Kidney glomerular epithelial cell (primary cell): ENCODE measurements around the gene DCUN1D1.
A peak's percentile ranks its signal among the peaks of the same experiment; 100 is the strongest.

ENCODE experiments used
- DNase-seq: peaks from one replicate; lab custom pipeline; 2025; lab: John Stamatoyannopoulos, UW

DCUN1D1 gene

GRCh38 chr3:182972387-182972786, 8.0 kb downstream of the DCUN1D1 start:
- no peak for DNase-seq

DNA sequence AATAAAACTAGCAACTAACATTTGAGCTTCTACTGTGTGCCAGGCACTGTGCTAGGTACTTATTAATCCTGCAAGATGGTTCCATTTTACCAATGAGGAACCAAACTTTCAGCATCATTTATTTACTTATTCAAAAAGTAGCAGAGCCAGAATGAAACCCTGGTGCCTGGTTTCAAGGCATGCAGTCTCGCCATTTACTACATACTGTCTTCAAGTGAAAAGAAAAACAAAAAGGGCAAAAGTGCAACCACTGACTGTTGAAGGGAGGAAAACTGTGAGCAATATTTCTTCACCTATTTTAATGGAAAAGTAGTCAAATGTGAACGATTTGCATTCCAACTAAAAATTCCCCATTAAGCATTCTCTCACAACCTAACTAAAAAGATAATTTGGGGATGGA, 8.7 kb downstream of the DCUN1D1 start:
- peak; percentile 75 for DNase-seq

DNA sequence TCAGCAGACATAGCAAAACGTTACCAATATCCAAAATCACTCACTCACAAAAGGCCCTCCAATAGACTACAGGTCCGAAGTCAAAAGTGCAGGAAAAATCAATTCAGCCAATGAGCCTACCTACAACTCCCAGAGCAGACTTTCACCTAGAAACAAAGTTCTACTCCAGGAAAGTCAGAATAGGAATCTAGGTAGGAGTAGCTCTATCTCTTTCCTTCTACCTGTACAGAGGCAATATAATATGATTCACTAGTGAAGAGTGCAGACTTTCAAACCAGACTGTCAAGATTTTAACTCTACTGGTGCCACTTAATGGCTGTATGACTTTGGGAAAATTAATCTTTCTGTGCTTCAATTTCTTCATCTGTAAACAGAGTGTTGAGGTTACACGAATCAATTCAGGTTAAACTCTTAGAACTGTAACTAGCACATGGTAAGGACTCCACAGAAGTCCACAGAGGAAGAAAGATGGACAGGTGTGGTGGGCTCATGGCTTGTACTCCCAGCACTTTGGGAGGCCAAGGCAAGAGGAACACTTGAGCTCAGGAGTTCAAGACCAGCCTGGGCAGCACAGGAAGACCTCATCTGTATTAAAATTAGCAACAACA, 9.4 kb downstream of the DCUN1D1 start:
- no peak for DNase-seq

DNA sequence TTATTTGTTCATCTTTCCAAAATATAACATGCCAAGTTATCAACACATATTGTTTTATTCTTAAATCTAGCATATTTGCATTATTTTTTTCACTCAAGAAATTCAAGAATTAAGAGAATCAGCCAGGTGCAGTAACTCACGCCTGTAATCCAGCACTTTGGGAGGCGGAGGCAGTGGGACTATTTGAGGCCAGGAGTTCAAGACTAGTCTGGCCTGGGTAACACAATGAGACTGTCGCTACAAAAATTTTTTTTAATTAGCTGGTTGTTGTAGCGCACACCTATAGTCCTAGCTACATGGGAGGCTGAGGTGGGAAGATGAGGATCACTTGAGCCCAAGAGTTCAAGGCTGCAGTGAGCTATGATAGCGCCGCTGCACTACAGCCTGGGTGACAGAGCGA, 10.5 kb downstream of the DCUN1D1 start:
- DNase-seq = no peak

GRCh38 chr3:182969277-182969676, 11.1 kb downstream of the DCUN1D1 start:
- peak; percentile 34 for DNase-seq

DNA sequence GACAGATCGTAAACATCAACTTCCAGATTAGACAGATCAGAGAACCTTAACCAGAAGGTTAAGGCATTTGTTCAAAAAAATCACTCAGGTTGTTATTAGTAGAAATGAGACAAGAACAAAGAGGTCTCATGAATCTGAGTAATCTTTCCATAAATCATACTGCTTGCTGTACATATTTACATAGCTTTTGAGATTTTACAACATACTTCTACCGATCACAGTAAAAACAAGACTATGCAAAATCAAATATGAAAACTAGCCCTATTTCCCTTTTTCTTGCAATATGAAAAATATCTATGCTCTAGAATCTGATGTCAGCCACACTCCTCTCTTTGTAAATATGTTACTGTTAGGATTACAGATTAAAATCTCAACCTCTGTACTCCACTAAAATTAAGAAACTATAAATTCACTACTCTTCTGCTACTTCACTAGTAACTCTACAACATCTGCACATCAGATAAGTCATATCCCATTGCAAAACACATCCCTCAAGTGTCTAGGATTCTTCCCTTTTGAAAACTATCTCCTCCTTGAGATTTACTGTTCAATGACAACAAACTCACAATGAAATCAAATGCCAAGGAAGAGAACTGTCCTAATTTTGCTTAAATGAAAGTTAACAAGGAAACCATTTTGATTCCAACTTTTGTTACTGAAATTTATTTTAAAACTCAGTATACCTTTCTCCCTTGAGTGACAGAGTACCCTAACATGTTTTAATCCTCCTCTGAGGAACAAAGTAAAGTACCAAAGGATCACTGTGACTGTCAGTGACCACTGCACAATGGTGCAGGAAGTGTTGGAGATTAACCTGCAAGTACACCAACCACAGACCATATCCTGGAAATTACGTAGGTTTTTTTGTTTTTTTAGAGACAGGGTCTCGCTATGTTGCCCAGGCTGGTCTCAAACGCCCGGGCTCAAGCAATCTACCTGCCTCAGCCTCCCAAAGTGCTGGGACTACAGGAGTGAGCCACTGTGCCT, 12.8 kb downstream of the DCUN1D1 start:
- no peak for DNase-seq

GRCh38 chr3:182965861-182966366, 14.4 kb downstream of the DCUN1D1 start:
- DNase-seq = no peak

DNA sequence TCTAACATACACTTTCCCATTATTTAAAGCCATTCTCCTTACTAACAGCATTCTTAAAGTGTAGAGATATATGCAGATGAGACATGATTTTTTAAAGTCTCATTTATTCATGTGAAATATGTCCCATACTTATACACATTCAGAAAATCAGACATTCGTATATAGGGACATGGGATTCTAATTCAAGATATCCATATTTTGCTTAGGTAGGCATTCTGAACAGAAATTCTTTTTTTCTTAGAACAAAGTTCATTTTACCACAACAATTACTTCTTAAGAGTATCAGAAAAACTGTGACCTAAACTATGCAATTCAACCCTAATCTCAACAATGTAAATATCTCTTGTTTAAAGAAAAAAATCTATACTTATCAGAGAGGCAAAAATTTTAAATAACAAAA, 16.2 kb downstream of the DCUN1D1 start:
- no peak for DNase-seq

GRCh38 chr3:182962166-182962565, 18.2 kb downstream of the DCUN1D1 start:
- DNase-seq = no peak

- DNase-seq = no peak
Measured at GRCh38 chr3:182959474-182960350, 20.6 kb downstream of the DCUN1D1 start.

DNA sequence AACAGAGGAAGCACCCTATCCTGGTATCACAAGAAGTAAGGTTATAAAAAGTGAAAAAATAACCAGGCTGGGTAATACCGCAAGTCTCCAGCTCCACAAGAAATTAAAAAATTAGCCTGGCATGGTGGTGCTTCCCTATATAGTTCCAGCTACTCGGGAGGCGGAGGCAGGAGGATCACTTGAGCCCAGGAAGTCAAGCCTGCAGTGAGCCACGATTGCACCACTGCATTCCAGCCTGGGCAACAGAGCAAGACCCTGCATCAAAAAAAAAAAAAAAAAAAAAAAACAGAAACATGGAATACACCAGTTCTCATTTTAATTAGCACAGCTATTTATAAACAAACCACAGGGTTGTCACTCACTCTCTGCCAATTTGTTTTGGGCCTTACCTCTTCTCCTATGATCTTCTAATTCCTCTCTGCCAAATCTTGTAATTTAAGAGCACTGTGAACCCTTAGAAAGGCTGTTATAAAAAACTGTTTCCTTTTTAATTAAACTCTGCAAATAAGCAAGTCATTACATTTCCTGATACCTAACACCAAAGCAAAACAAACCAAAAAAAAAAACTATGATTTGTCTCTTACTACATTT, 22.6 kb downstream of the DCUN1D1 start:
- DNase-seq = no peak

- no peak for DNase-seq
Measured at GRCh38 chr3:182957226-182957625, 23.1 kb downstream of the DCUN1D1 start.

- no peak for DNase-seq
Measured at GRCh38 chr3:182954553-182955235, 25.6 kb downstream of the DCUN1D1 start.

DNA sequence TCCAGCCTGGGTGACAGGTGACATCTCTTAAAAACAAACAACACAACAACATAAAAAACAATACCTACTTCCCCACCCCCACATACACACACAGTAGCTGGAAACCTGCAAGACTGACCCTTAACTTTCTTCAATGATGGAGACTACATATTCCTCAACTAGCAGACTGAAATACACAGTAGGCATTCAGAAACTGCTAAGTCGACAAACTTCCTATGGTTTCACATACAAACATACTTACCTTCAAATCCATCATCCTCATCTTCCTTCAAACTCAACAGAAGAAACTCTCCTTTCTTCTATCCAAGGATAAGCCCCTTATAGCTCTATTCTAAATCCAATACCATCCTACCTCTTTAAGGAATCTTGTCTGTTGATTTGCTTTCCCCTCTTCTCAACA, 30.6 kb downstream of the DCUN1D1 start:
- DNase-seq = no peak

DNA sequence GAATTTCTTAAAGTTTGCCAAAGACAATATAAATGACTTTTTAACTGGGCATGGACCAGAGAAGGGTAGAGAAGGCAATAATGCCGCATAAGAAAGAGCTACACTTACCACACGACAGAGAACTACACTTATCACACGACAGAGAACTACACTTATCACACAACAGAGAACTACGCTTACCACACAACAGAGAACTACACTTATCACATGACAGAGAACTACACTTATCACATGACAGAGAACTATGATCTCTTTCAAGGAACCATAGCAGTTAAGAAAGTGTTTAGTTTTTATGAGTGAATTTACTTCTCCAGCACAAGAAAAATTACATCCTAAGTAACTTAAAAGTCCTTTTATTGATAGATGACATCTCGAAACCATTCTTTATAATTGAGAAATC, 32.0 kb downstream of the DCUN1D1 start:
- DNase-seq = no peak

- DNase-seq = no peak
Measured at GRCh38 chr3:182947888-182948287, 32.5 kb downstream of the DCUN1D1 start.

DNA sequence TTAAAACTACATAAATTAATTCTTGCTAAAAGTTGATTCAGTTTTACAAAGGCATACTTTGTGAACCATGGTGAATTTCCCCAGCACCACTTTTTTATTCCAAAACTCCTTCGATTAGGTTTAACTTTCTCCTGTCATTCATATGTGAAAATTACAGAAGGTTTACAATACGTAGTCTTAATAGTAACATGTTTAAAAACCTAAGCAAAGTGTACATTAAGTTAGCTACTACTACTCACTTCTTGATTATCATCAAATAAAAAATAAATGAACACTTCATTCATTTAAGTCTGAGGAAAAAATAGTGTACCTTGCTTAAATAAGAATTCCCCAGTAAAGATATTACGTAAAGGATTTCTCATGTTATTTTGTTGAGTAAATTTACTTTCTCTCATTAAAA, 38.6 kb downstream of the DCUN1D1 start:
- no peak for DNase-seq

GRCh38 chr3:182940266-182940808, 40.0 kb downstream of the DCUN1D1 start:
- DNase-seq = no peak

DNA sequence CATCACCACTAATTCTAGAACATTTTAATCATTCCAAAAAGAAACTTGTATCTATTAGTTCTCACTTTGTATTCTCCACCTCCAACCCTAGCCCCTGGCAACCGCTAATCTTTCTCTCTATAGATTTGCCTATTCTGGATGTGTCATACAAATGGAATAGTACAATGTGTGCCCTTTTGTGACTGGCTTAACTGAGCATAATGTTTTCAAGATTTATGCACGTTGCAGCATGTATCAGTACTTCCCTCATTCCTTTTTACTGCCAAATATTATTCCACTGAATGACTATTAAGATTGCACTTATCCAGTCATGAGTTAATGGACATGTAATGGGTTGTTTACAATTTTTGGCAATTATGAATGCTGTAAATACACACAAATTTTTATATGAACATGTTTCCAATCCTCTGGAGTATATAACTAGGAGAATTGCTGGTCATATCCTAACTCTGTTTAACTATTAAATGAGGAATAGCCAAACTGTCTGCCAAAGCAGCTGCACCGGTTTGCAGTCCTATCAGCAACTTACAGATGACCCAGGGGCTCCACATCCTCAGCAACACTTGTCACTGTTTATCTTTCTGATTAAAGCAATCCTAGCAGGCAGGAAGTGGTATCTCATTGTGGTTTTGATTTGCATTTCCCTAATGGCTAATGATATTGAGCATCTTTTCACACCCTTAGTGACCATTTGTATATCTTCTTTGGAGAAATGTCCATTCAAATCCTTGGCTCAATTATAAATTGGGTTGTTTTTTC, 42.9 kb downstream of the DCUN1D1 start:
- no peak for DNase-seq

DNA sequence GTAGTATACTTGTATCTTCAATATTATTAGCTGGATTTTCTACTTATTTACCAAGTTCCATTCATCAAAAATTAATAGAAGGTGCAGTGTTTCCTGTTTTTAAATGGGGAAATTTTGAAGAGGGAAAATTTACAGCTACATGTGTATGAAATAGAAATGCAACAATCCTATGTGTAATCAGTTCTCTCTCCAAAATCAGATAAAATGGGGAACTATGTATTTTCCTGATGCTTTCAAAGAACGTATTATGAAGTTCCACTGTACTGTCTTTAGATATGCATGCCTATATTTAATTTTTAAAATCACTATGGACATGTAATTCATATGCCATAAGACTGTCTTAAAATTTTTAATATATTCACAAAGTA, 43.4 kb downstream of the DCUN1D1 start:
- no peak for DNase-seq
